Activated T-helper 1 cell treated with Interleukin-2 at 50 U/mL for 16 hours (primary cell): Measurements from ENCODE around the gene TATDN3.
"Not testable (repeated sequence)": the region's sequence is repeated elsewhere in the genome, so short reads cannot be mapped to it uniquely, and the experiment has no call there.

ENCODE experiments used
- DNase-seq: peaks from one replicate; pipeline ENCODE4 v3.0.0-alpha.2; 2020; ENCODE audit warnings: low read depth

Gene TATDN3

GRCh38 chr1:212775241-212775640 lies 16.5 kb upstream of the TATDN3 start:
- DNase-seq = no peak

- DNase-seq = no peak
Observed at GRCh38 chr1:212777151-212777550, 14.5 kb upstream of the TATDN3 start.

GRCh38 chr1:212779086-212779485 lies 12.6 kb upstream of the TATDN3 start:
- DNase-seq = not testable (repeated sequence)

DNA sequence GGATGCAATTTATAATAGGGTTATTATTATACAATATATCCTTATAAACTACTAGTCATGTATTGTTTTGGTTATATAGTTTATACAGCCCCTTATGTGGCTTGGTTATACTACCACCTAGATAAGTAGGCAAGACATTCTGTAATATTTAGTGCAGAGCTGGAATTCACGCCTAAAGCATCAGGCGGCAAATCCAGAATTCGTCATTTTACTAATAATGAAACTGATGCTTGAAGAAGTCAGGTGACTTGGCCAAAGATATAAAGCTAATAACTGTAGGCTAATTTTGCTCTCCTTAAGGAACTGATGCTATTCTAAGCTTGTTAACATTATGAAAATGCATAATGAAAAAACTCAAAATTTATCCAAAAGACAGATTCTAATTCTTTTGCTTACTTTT lies 10.9 kb upstream of the TATDN3 start:
- no peak for DNase-seq

DNA sequence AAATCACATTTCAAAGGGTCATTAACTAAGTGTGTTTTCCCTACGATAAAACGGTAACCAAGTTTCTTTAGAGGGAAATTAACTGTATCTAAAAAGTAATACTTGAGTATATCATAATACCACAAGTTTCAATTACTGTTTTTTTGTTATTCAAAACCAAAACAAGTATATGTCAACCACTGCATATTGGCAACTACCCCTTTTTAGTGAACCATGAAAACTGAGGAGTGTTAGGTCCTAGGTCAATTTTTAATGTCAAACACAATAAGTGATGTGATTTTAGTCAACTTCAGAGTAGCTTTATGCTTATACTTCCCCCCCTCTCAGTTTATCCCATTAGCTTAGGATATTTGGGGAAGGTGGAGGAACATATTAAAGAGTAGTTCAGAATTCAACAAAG lies 10.5 kb upstream of the TATDN3 start:
- no peak for DNase-seq

DNA sequence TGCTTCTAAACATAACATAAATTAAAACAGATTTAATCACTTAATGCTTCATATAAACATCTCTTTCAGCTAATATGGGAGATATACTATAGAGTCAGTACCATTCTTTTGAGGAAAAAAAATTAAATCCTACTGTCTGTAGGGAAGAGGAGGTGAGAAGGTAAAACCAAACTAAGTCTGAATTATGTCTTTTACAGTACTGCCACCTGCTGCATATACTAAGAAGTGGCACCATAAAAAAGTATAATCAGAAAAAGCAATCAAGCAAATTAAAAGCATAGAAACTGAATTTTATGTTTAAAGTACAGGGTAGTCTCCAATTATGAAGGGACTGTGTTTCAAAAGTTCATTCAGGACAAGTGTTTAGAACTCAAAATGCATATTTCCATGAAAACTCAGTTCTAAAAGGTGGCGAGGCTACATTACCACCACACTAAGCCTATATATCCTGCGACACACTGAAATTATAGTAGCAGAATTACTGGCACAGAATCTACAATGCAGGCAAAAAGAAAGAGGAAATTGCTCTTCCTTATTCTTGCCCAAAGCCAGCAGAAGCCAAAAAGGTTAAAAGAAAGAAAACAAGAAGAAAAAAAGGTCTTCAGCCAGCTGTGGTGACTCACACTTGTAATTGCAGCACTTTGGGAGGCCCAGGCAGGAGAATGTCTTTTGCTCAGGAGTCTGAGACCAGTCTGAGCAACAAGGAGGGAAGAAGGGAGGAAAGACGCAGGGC lies 9.1 kb upstream of the TATDN3 start:
- DNase-seq = no peak

GRCh38 chr1:212783976-212784375 lies 7.7 kb upstream of the TATDN3 start:
- no peak for DNase-seq

DNA sequence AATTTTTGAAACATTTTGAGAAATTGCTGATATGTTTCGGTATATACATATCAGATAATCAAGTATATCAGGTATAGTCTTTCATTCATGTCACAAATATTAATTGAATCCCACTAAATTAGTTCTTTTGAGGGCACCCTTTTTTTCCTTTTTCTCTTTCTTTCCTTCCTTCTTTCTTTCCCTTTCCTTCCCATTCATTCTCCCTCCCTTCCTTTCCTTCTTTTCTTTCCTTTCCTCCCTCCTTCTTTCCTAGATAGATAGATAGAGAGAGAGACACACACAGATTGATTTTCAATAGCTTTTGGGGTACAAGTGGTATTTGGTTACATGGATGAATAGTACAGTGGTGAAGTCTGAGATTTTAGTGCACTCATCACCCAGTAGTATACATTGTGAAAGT lies 5.8 kb upstream of the TATDN3 start:
- no peak for DNase-seq

GRCh38 chr1:212791261-212791675 lies 426 bp upstream of the TATDN3 start:
- DNase-seq = no peak

DNA sequence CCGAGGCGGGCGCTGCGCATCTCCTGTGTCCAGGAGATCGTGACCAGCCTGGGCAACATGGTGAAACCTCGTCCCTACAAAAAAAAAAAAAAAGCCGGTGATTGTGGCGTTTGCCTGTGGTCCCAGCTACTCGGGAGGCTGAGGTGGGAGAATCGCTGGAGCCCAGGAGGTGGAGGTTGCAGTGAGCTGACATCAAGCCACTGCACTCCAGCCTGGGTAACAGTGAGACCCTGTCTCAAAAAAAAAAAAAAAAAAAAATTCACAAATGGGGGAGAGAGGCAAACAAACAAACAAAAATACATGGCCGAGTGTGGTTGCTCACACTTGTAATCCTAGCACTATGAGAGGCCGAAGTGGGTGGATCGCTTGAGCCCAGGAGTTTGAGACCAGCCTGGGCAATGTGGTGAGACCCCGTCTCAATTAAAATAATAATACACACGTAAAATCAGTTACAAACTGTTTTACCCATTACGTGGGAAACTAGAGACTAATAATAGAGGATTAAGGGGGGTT lies 758 bp downstream of the TATDN3 start:
- no peak for DNase-seq

DNA sequence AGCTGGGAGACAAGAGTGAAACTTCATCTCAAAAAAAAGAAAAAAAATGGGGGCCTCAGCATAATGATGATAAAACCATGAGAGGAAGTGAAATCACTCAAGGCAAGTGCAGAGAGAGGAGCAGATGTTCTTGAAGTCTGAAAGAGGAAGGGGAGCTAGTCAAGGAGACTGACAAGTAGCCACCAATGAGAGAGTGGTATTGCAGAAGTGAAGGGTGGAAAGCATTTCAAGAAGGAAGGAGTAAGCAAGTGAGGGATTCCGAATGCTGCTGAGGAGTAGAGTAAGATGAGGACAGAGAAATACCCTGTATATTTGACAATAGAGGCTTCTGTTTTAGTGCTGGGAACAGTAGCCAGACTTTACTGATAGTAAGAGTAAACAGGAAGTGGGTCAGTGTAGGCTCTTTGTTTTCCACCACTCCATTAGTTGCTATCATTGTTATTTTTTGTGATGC lies 2.9 kb downstream of the TATDN3 start:
- DNase-seq = no peak

DNA sequence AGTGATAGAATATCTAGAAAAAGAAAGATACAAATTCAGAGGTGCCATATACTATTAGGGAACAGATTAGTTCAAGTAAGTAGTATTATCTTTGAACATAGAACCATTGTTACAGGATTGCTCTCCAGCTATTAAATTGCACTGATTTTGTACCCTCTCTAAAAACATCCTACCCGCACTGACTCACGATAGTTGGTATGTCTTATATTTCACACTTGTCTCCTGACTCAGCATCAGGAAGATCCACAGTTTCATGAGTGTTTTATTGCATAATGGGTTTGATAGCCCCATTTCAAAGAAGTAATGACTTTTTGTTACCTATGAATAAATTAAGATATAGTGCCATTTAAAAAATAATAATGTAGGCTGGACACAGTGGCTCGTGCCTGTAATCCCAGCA lies 6.0 kb downstream of the TATDN3 start:
- DNase-seq = no peak

DNA sequence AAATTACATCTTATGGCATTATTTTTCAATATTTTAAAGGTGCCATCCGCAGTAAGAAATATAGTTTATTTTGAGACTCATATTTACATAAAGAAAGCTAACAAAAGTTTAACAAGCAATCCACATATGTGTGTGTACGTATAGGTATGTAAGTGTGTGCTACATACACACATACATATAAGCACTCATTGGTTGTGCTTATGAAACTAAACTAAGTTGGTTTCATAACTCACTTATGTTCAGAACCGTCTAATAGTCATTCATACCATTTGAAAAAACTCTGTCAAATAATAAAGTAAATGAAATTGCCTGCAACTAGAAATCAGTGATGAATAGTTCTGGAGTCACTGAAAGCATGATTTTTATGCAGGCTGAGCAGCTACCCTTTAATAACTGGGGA lies 14.1 kb downstream of the TATDN3 start:
- no peak for DNase-seq

DNA sequence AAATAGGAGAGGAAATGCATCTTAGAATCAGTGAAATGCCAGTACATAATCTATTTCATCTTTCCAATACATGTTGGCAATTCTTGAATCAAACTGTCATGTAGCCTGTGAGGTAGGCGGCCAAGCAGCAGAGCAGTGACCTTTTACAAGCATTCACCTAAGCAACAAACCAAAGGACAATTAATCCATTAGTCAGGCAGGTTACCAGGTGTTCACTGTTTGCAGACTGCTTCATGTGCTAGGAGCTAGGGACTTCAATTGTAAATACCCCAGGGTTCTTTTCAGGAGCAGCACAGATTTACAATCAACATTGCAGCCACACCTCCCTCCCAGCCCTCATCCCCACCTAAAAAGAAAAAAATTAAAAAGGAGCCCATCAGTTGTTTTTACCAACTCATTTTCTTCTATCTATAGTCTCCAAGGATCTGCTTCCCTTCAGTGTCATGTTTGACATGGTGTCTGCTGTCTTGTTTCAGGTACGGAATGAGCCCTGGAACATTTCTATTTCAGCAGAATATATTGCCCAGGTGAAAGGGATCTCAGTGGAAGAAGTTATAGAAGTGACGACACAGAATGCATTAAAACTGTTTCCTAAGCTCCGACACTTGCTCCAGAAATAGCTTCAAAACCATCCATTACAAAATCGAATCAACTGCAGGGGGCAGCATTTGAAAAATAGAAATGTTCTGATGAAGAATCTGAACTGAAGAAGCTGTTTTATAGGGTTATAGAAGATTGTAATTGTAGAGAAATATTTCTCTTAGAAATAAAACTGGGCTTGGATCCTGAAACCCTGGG lies 23.0 kb downstream of the TATDN3 start:
- no peak for DNase-seq

- no peak for DNase-seq
Observed at GRCh38 chr1:212816567-212817278, 25.0 kb downstream of the TATDN3 start.

- DNase-seq = no peak
Observed at GRCh38 chr1:212819726-212820125, 28.0 kb downstream of the TATDN3 start.

GRCh38 chr1:212820969-212821368 lies 29.3 kb downstream of the TATDN3 start:
- DNase-seq = no peak

GRCh38 chr1:212822956-212823355 lies 31.3 kb downstream of the TATDN3 start:
- no peak for DNase-seq

- no peak for DNase-seq
Observed at GRCh38 chr1:212824201-212824600, 32.5 kb downstream of the TATDN3 start.

DNA sequence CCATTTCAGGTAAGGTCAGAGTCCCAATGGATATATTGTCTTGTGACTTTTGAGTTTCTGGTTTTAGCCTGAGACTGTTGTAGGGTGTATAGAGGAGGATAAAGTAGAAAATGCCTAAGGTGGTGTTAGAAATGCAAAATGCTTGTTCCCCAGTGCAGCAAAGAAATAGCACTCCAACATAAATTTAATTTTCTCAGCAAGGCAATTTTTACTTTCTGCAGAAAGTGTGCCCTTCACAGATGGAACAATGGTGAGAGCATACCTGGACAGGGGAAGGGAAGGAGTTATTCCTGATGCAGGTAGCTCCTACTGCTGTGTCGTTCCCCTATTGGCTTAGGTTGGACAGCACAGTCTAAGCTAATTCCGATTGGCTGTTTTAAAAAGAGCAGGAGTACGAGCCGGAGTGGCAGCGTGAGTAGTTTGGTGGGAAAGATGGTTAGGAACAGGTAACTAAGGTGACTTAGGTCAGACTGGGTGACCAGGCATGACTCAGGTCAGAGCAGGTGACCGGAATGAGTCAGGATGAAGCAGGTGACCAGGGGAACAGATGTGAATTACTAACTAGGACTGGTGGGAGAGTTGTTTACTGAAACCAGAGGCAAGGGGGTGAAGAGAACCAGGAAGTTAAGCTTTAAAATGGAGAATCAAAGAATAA lies 34.2 kb downstream of the TATDN3 start:
- DNase-seq = no peak

GRCh38 chr1:212827171-212827776 lies 35.6 kb downstream of the TATDN3 start:
- no peak for DNase-seq

DNA sequence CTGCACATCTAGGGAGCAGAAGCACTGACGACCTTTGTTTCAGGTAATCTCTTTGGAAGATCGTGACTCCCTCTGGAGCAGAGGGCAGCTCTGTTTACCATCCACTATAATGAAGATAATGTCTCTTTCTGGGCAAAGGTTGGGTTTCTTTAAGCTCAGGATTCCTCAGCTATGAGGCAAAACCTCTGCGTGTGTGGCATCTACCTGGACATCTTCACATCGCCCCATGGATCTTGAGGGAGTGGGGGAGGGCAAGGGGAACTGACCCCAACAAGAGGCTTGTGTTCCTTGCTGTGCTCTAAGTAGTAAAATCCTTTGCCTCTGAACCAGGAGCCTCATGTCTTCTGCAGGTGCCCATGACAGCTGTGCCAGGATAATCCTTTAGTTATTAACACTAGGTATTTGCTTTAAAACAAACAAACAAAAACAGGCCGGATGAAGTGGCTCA lies 36.2 kb downstream of the TATDN3 start:
- DNase-seq = no peak
